ENCODE data around the gene COPZ2.

Gene COPZ2

GRCh38 chr17:48048384-48049126, 11.0 kb upstream of the COPZ2 start:
- Histone ChIP-seq H3K4me3 (ENCODE audit: low read length in 2 of 2) (peak overlapping the region; percentile 76 to 89), H3K9me3 (ENCODE audit: control insufficient read depth in 2 of 2, low read length in 2 of 2) (no peaks in the 10 kb centered on the region), H3K4me1 (ENCODE audit: control insufficient read depth in 2 of 2, insufficient read depth in 2 of 2, low read length in 2 of 2) (peaks cover 61 to 69% of the 10 kb centered on the region in 2 donors), H3K36me3 (ENCODE audit: control insufficient read depth in 2 of 2, insufficient read depth in 2 of 2, low read length in 2 of 2) (peaks cover 4 to 21% of the 10 kb centered on the region in 2 donors), H3K27me3 (ENCODE audit: control insufficient read depth in 2 of 2, insufficient read depth in 2 of 2, low read length in 2 of 2) (no peaks in the 10 kb centered on the region), H3K27ac (ENCODE audit: low read depth in 2 of 2, low read length in 2 of 2) (peak overlapping the region; percentile 99), H3K9ac (ENCODE audit: low read depth in 1 of 2, low read length in 2 of 2) (peak overlapping the region; percentile 88 to 97)

GRCh38 chr17:48047741-48048383, 10.3 kb upstream of the COPZ2 start, which contains the start of gene NFE2L1:
Gene NFE2L1, plus strand, starts transcription at chr17:48048359. Its CDS starts 2,760 bp downstream, at chr17:48051119.
- Histone ChIP-seq H3K27ac (ENCODE audit: low read depth in 2 of 2, low read length in 2 of 2) (peak within 1 kb of the TSS; percentile 99), H3K9ac (ENCODE audit: low read depth in 1 of 2, low read length in 2 of 2) (peak within 1 kb of the TSS; percentile 88 to 97), H3K9me3 (ENCODE audit: control insufficient read depth in 2 of 2, low read length in 2 of 2) (no peaks in the 10 kb centered on the region), H3K4me1 (ENCODE audit: control insufficient read depth in 2 of 2, insufficient read depth in 2 of 2, low read length in 2 of 2) (peaks cover 54 to 62% of the 10 kb centered on the region in 2 donors), H3K27me3 (ENCODE audit: control insufficient read depth in 2 of 2, insufficient read depth in 2 of 2, low read length in 2 of 2) (no peaks in the 10 kb centered on the region), H3K36me3 (ENCODE audit: control insufficient read depth in 2 of 2, insufficient read depth in 2 of 2, low read length in 2 of 2) (peaks cover 4 to 15% of the 10 kb centered on the region in 2 donors), H3K4me3 (ENCODE audit: low read length in 2 of 2) (peak within 1 kb of the TSS; percentile 76 to 89)

DNA sequence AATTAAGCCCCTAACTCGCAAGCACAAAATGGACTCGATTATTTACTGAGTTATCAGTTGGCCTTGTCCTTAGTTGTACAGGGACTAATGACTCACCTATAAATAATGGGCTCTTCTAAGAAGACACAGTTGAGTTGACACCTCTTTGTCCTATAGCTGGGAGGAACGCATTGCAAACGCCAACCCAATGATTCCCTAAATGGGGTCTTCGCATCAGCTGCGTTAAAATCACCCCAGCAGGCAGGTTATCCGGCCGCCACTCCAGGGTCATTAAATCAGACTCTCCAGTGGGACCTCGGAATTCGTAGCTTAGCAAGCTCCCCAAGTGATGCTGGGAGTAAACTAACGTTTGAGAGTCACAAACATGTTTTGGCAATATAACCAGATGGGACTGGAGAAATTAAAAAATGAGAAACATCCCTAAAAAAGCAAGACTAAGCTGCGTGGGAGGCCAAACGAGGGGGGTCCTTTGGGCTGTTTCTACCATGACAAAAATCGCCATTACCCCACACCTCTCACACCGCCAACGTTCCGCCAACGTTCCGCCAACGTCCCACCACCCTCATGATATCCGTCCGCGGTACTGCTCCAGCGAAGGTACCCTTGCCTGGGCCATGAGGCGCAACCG, 9.6 kb upstream of the COPZ2 start:
- H3K27ac ChIP-seq (ENCODE audit: low read depth in 2 of 2, low read length in 2 of 2), result peak overlapping the region; percentile 99
- H3K36me3 ChIP-seq (ENCODE audit: control insufficient read depth in 2 of 2, insufficient read depth in 2 of 2, low read length in 2 of 2), result peaks cover 4 to 15% of the 10 kb centered on the region in 2 donors
- peak overlapping the region; percentile 80 to 81 for H3K9ac ChIP-seq (ENCODE audit: low read depth in 1 of 2, low read length in 2 of 2)
- H3K4me3 ChIP-seq (ENCODE audit: low read length in 2 of 2), result peak overlapping the region; percentile 76 to 88
- H3K9me3 ChIP-seq (ENCODE audit: control insufficient read depth in 2 of 2, low read length in 2 of 2), result no peaks in the 10 kb centered on the region
- peaks cover 49 to 55% of the 10 kb centered on the region in 2 donors for H3K4me1 ChIP-seq (ENCODE audit: control insufficient read depth in 2 of 2, insufficient read depth in 2 of 2, low read length in 2 of 2)
- H3K27me3 ChIP-seq (ENCODE audit: control insufficient read depth in 2 of 2, insufficient read depth in 2 of 2, low read length in 2 of 2), result no peaks in the 10 kb centered on the region

DNA sequence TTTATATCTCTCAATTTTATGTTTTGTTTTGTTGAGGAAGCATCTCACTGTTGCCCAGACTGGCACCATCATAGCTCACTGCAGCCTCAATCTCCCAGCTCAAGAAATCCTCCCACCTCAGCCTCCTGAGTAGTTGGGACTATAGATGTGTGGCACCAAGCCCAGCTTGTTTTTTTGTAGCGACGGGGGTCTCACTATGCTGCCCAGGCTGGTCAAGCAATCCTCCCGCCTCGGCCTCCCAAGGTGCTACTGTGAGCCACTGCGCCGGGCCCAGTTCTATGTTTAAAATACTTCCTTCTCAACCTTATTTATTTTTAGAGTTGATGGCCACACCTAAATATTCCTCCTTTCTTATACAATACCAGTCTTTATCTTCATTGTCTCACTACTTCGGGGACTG, 8.7 kb upstream of the COPZ2 start:
- Histone ChIP-seq H3K36me3 (ENCODE audit: control insufficient read depth in 2 of 2, insufficient read depth in 2 of 2, low read length in 2 of 2) (peaks cover 4 to 8% of the 10 kb centered on the region in 2 donors), H3K4me1 (ENCODE audit: control insufficient read depth in 2 of 2, insufficient read depth in 2 of 2, low read length in 2 of 2) (peaks cover 40 to 46% of the 10 kb centered on the region in 2 donors), H3K9ac (ENCODE audit: low read depth in 1 of 2, low read length in 2 of 2) (peak overlapping the region in 1 of 2 donors; percentile 52), H3K4me3 (ENCODE audit: low read length in 2 of 2) (no peak overlapping the region), H3K27me3 (ENCODE audit: control insufficient read depth in 2 of 2, insufficient read depth in 2 of 2, low read length in 2 of 2) (no peaks in the 10 kb centered on the region), H3K9me3 (ENCODE audit: control insufficient read depth in 2 of 2, low read length in 2 of 2) (no peaks in the 10 kb centered on the region), H3K27ac (ENCODE audit: low read depth in 2 of 2, low read length in 2 of 2) (peak overlapping the region; percentile 43 to 80)

GRCh38 chr17:48045316-48046001, 7.9 kb upstream of the COPZ2 start:
- Histone ChIP-seq H3K4me3 (ENCODE audit: low read length in 2 of 2) (no peak overlapping the region), H3K9ac (ENCODE audit: low read depth in 1 of 2, low read length in 2 of 2) (peak overlapping the region in 1 of 2 donors; percentile 52), H3K9me3 (ENCODE audit: control insufficient read depth in 2 of 2, low read length in 2 of 2) (no peaks in the 10 kb centered on the region), H3K27ac (ENCODE audit: low read depth in 2 of 2, low read length in 2 of 2) (peak overlapping the region; percentile 43 to 80), H3K4me1 (ENCODE audit: control insufficient read depth in 2 of 2, insufficient read depth in 2 of 2, low read length in 2 of 2) (peaks cover 32 to 38% of the 10 kb centered on the region in 2 donors), H3K27me3 (ENCODE audit: control insufficient read depth in 2 of 2, insufficient read depth in 2 of 2, low read length in 2 of 2) (no peaks in the 10 kb centered on the region), H3K36me3 (ENCODE audit: control insufficient read depth in 2 of 2, insufficient read depth in 2 of 2, low read length in 2 of 2) (no peaks in the 10 kb centered on the region)

GRCh38 chr17:48044851-48045250, 7.3 kb upstream of the COPZ2 start:
- Histone ChIP-seq H3K27me3 (ENCODE audit: control insufficient read depth in 2 of 2, insufficient read depth in 2 of 2, low read length in 2 of 2) (no peaks in the 10 kb centered on the region), H3K9me3 (ENCODE audit: control insufficient read depth in 2 of 2, low read length in 2 of 2) (no peaks in the 10 kb centered on the region), H3K4me1 (ENCODE audit: control insufficient read depth in 2 of 2, insufficient read depth in 2 of 2, low read length in 2 of 2) (peaks cover 26 to 34% of the 10 kb centered on the region in 2 donors)

DNA sequence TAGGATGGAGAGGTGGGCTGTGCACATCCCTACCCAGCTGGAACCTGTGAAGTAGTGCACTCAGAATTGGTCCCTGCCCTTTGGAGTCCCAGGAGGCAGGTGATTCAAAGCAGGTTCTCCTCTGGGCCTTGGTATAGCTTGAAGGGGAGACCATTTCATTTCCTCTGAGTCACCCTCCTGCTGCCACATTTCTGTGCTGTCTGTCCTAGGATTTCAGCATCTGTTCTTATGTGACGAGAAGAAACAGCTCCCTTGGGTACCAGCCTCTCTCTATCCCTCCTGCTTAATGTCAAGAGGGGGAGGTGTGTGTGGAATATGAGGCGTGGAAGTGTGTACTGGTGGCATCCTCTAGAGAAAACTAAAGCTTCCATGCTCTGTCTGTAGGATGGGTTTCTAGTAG, 5.6 kb upstream of the COPZ2 start:
- no peak overlapping the region for H3K4me3 ChIP-seq (ENCODE audit: low read length in 2 of 2)
- H3K27ac ChIP-seq (ENCODE audit: low read depth in 2 of 2, low read length in 2 of 2), result no peak overlapping the region
- peaks cover under 1 to 5% of the 10 kb centered on the region in 2 donors for H3K27me3 ChIP-seq (ENCODE audit: control insufficient read depth in 2 of 2, insufficient read depth in 2 of 2, low read length in 2 of 2)
- H3K9ac ChIP-seq (ENCODE audit: low read depth in 1 of 2, low read length in 2 of 2), result no peak overlapping the region
- no peaks in the 10 kb centered on the region for H3K9me3 ChIP-seq (ENCODE audit: control insufficient read depth in 2 of 2, low read length in 2 of 2)
- H3K4me1 ChIP-seq (ENCODE audit: control insufficient read depth in 2 of 2, insufficient read depth in 2 of 2, low read length in 2 of 2), result peaks cover 18 to 27% of the 10 kb centered on the region in 2 donors
- no peaks in the 10 kb centered on the region for H3K36me3 ChIP-seq (ENCODE audit: control insufficient read depth in 2 of 2, insufficient read depth in 2 of 2, low read length in 2 of 2)

More at GRCh38 chr17:48044851-48045250, 7.3 kb upstream of the COPZ2 start:
- Histone ChIP-seq H3K9ac (ENCODE audit: low read depth in 1 of 2, low read length in 2 of 2) (no peak overlapping the region), H3K4me3 (ENCODE audit: low read length in 2 of 2) (no peak overlapping the region), H3K27ac (ENCODE audit: low read depth in 2 of 2, low read length in 2 of 2) (no peak overlapping the region), H3K36me3 (ENCODE audit: control insufficient read depth in 2 of 2, insufficient read depth in 2 of 2, low read length in 2 of 2) (no peaks in the 10 kb centered on the region)

DNA sequence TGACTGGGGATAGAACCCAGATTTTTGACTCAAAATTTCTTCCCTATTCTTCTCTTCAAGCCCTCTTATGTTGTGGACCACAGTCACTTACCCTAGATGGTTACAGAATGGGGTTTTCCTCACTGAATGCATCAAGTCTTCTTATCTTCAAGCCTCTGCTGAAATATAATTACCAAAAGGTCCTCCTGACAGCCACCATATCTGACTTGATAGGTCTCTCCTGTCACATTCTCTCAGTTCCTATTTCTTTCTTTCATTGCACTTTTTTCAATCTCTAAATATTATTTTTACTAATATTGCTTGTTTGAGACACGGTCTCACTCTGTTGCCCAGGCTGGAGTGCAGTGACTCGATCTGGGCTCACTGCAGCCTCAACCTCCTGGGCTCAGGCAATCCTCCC, 1.1 kb upstream of the COPZ2 start:
- H3K9ac ChIP-seq (ENCODE audit: low read depth in 1 of 2, low read length in 2 of 2), result no peak overlapping the region
- no peak overlapping the region for H3K4me3 ChIP-seq (ENCODE audit: low read length in 2 of 2)
- H3K27me3 ChIP-seq (ENCODE audit: control insufficient read depth in 2 of 2, insufficient read depth in 2 of 2, low read length in 2 of 2), result peaks cover 9 to 14% of the 10 kb centered on the region in 2 donors
- peaks cover 6 to 7% of the 10 kb centered on the region in 2 donors for H3K4me1 ChIP-seq (ENCODE audit: control insufficient read depth in 2 of 2, insufficient read depth in 2 of 2, low read length in 2 of 2)
- no peak overlapping the region for H3K27ac ChIP-seq (ENCODE audit: low read depth in 2 of 2, low read length in 2 of 2)
- no peaks in the 10 kb centered on the region for H3K9me3 ChIP-seq (ENCODE audit: control insufficient read depth in 2 of 2, low read length in 2 of 2)
- no peaks in the 10 kb centered on the region for H3K36me3 ChIP-seq (ENCODE audit: control insufficient read depth in 2 of 2, insufficient read depth in 2 of 2, low read length in 2 of 2)

- H3K4me1 ChIP-seq (ENCODE audit: control insufficient read depth in 2 of 2, insufficient read depth in 2 of 2, low read length in 2 of 2), result peaks cover 6 to 7% of the 10 kb centered on the region in 2 donors
- no peak overlapping the region for H3K27ac ChIP-seq (ENCODE audit: low read depth in 2 of 2, low read length in 2 of 2)
- no peaks in the 10 kb centered on the region for H3K9me3 ChIP-seq (ENCODE audit: control insufficient read depth in 2 of 2, low read length in 2 of 2)
- H3K27me3 ChIP-seq (ENCODE audit: control insufficient read depth in 2 of 2, insufficient read depth in 2 of 2, low read length in 2 of 2), result peaks cover 9 to 14% of the 10 kb centered on the region in 2 donors
- H3K9ac ChIP-seq (ENCODE audit: low read depth in 1 of 2, low read length in 2 of 2), result peak overlapping the region in 1 of 2 donors; percentile 24
- H3K36me3 ChIP-seq (ENCODE audit: control insufficient read depth in 2 of 2, insufficient read depth in 2 of 2, low read length in 2 of 2), result no peaks in the 10 kb centered on the region
- H3K4me3 ChIP-seq (ENCODE audit: low read length in 2 of 2), result peak overlapping the region; percentile 13 to 56
Observed at GRCh38 chr17:48037838-48038323, 284 bp upstream of the COPZ2 start.
